GM06990 (cell line): ENCODE measurements around the gene NAALADL2.
"Not testable (repeated sequence)": the region's sequence is repeated elsewhere in the genome, so short reads cannot be mapped to it uniquely, and the experiment has no call there.

Source experiments
- DNase-seq: peaks from one replicate; pipeline ENCODE4 v3.0.0-alpha.2; 2011; ENCODE audit not compliant: insufficient read length; ENCODE audit errors: extremely low read depth
- H3K27me3 ChIP-seq: replicated peaks from 2 replicates; pipeline ENCODE4 v1.6.0; 2011; ENCODE audit warnings: low read length; ENCODE audit not compliant: control insufficient read depth, insufficient read depth
- H3K36me3 ChIP-seq: 2 replicates; pipeline ENCODE4 v1.5.1; 2011; ENCODE audit warnings: low read length; ENCODE audit not compliant: control insufficient read depth, insufficient read depth
- H3K4me3 ChIP-seq: replicated peaks from 2 replicates; pipeline ENCODE4 v1.5.1; 2011; ENCODE audit warnings: low read depth, mild to moderate bottlenecking, control low read depth, low read length
- TF ChIP-seq, protein P1 (sequence below): IDR thresholded peaks from 2 replicates; pipeline ENCODE4 v1.5.1; 2011; ENCODE audit warnings: low read length, control low read depth, mild to moderate bottlenecking, inconsistent platforms; ENCODE audit not compliant: insufficient read depth, poor library complexity, severe bottlenecking

Gene NAALADL2

DNA sequence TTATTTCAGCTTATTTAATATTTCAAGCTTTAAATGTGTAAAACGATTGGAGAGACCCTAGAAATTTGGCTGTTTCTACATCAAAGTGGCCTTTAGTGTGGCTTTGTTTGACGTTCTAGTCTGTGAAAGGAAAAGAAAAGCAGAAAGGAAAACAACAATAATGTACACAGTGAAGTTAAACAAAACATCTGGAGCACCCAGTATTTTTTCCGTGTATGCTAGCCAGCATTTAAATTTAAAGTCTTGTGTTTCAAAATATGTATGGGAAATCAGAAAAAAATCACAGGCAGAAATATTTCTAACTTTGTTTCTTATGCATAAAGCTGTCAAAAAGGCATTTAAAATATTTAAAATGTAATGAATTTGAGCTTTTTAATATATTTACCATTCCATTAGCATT is 218.1 kb downstream of the NAALADL2 start:
- Histone ChIP-seq H3K4me3 (no peak overlapping the region), H3K27me3 (no peaks in the 10 kb centered on the region), H3K36me3 (no peaks in the 10 kb centered on the region)
- TF ChIP-seq, protein P1, sequence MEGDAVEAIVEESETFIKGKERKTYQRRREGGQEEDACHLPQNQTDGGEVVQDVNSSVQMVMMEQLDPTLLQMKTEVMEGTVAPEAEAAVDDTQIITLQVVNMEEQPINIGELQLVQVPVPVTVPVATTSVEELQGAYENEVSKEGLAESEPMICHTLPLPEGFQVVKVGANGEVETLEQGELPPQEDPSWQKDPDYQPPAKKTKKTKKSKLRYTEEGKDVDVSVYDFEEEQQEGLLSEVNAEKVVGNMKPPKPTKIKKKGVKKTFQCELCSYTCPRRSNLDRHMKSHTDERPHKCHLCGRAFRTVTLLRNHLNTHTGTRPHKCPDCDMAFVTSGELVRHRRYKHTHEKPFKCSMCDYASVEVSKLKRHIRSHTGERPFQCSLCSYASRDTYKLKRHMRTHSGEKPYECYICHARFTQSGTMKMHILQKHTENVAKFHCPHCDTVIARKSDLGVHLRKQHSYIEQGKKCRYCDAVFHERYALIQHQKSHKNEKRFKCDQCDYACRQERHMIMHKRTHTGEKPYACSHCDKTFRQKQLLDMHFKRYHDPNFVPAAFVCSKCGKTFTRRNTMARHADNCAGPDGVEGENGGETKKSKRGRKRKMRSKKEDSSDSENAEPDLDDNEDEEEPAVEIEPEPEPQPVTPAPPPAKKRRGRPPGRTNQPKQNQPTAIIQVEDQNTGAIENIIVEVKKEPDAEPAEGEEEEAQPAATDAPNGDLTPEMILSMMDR = no peak
- DNase-seq = no peak

GRCh38 chr3:175082631-175083030 is 223.5 kb downstream of the NAALADL2 start:
- Histone ChIP-seq H3K27me3 (no peaks in the 10 kb centered on the region), H3K4me3 (no peak overlapping the region), H3K36me3 (no peaks in the 10 kb centered on the region)
- DNase-seq = no peak
- TF ChIP-seq, protein P1 = no peak

DNA sequence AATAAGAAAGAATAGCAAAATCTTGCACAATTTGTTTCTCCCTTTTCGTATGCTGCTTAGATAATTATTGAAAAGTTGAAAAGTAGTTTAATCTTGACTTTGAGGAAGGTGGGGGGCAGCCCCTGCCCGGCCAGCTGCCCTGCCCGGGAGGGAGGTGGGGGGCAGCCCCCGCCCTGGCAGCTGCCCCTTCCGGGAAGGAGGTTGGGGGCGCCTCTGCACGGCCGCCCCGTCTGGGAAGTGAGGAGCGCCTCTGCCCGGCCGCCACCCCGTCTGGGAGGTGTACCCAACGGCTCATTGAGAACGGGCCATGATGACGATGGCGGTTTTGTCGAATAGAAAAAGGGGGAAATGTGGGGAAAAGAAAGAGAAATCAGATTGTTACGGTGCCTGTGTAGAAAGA is 228.0 kb downstream of the NAALADL2 start:
- not testable (repeated sequence) for DNase-seq, H3K27me3 ChIP-seq, H3K36me3 ChIP-seq, H3K4me3 ChIP-seq

- no peak overlapping the region for H3K4me3 ChIP-seq
Measured at GRCh38 chr3:175088766-175089380, 229.7 kb downstream of the NAALADL2 start.

GRCh38 chr3:175091426-175092114 is 232.4 kb downstream of the NAALADL2 start:
- Histone ChIP-seq H3K36me3 (no peaks in the 10 kb centered on the region), H3K4me3 (no peak overlapping the region), H3K27me3 (no peaks in the 10 kb centered on the region)
- TF ChIP-seq, protein P1 = no peak
- no peak for DNase-seq

More at GRCh38 chr3:175088766-175089380, 229.7 kb downstream of the NAALADL2 start:
- no peak for DNase-seq
- no peaks in the 10 kb centered on the region for H3K36me3 ChIP-seq
- H3K27me3 ChIP-seq = no peaks in the 10 kb centered on the region
- TF ChIP-seq, protein P1 = no peak

GRCh38 chr3:175093748-175094147 is 234.6 kb downstream of the NAALADL2 start:
- DNase-seq = no peak
- Histone ChIP-seq H3K27me3 (no peaks in the 10 kb centered on the region), H3K4me3 (no peak overlapping the region), H3K36me3 (no peaks in the 10 kb centered on the region)
- TF ChIP-seq, protein P1 = no peak
